Psoas muscle (tissue), 8 donors: ENCODE results near the gene MYO3B. TPM values are rescaled to one million over a fixed set of nuclear protein-coding genes. Genes with fewer than 3 reads are reported as not detected.
"Not testable (repeated sequence)": the region's sequence is repeated elsewhere in the genome, so short reads cannot be mapped to it uniquely, and the experiment has no call there.

Experiments
- ATAC-seq, 4 donors: fragments of 200-7000 bp; cut with Tn5 transposase; one replicate each; pipeline ENCODE4 v1.9.1; 2020; ENCODE audit warnings: moderate library complexity in 3 of 4, mild to moderate bottlenecking in 2 of 4
- DNase-seq, 2 donors: peaks; one replicate each; pipeline ENCODE4 v3.0.0-alpha.2; 2020
- H3K27ac ChIP-seq: fragments of 200-600 bp; one replicate; pipeline ENCODE4 v1.8.0; 2022
- H3K27me3 ChIP-seq, 3 donors: fragments of 200-600 bp in 1 of 3; one replicate each; pipeline versions ENCODE4 v1.6.1 to v1.8.0; 2013 to 2022; ENCODE audit warnings: low read length in 2 of 3, mild to moderate bottlenecking in 2 of 3, moderate library complexity in 1 of 3; ENCODE audit not compliant: insufficient read depth in 3 of 3
- H3K36me3 ChIP-seq, 2 donors: fragments of 200-600 bp in 1 of 2; one replicate each; pipeline versions ENCODE4 v1.6.1 to v1.8.0; 2013 to 2022; ENCODE audit warnings: low read depth in 1 of 2, mild to moderate bottlenecking in 1 of 2, moderate library complexity in 1 of 2; ENCODE audit not compliant: insufficient read depth in 1 of 2
- H3K4me1 ChIP-seq: fragments of 200-600 bp; one replicate; pipeline ENCODE4 v1.8.0; 2022
- H3K4me3 ChIP-seq: fragments of 200-600 bp; one replicate; pipeline ENCODE4 v1.8.0; 2022; ENCODE audit warnings: mild to moderate bottlenecking
- H3K9me3 ChIP-seq: fragments of 200-600 bp; one replicate; pipeline ENCODE4 v1.8.0; 2022
- CTCF ChIP-seq: fragments of 200-600 bp; IDR thresholded peaks from one replicate; pipeline ENCODE4 v1.8.0; 2022; ENCODE audit warnings: antibody characterized with exemption
- WGBS, 3 donors: extraction: QIAGEN DNeasy Blood & Tissue Kit; methylation state at CpG; one replicate each; pipeline versions ENCODE4 v1.1.6 to v1.1.7; 2013; 5-methylcytosine and 5-hydroxymethylcytosine counted together
- intact Hi-C, 2 donors: fragments of 100-400 bp; cut with DNase I; formaldehyde crosslinking; loops; one replicate each; pipeline versions ENCODE4 v1.11.0 to v1.14.2; 2022
- polyA plus RNA-seq, 3 donors: library from polyadenylated mRNA; stranded (reverse); fragments of 200-250 nt; gene quantifications; one replicate each; pipeline ENCODE4 v1.2.3, GENCODE V29; 2013
- total RNA-seq, 4 donors: library from RNA; stranded (reverse); fragmentation: NEBNext Ultra II Directional in 2 of 4; extraction: Animal tissue kit (Norgen Biotek cat#: 25700) in 2 of 4; gene quantifications; one replicate each; pipeline versions ENCODE4 v1.2.1 to v1.2.4, GENCODE V29; 2021 to 2023
- donor health status: healthy with polysubstance abuse.
- donor health status: DM: no; HTN: no; CAD: no; lungs with moderate emphysema.
- donor health status: Bipolar disorder and iron deficiency.
- donor health status: healthy.
- donor health status: DM: yes; HTN: yes; CAD: no.
- donor health status: DM: no; HTN: no; CAD: no.
- donor health status: DM: no; HTN: no; CAD: no.
- donor health status: DM: yes; HTN: yes; CAD: no.

MYO3B gene
- total and polyA plus RNA-seq, 7 donors = 0.04 to 0.32 TPM; not detected in 5

DNA sequence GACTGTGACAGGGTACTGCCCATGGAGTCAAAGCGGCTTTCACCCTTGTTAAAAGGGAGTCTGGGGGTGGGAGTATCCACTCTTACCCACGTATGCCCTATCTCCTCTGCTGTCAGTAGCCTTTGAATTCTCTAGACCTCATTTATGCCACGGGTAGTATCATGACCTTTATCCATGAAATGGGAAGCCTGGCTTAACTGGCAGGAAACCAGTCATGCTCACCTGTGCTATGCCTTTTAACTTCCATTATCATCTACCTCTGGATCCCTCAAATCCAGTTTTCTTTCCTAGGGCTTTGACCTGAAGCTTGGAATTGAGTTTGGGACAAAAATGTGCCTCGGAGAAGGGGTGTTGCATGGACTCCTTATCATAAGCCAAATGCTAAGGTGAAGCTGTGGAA lies 30.0 kb downstream of the MYO3B start:
- Histone ChIP-seq H3K27ac (no peak overlapping the region), H3K4me1 (no peaks in the 10 kb centered on the region), H3K27me3 (no peaks in the 10 kb centered on the region), H3K9me3 (peaks cover 7% of the 10 kb centered on the region), H3K36me3 (no peaks in the 10 kb centered on the region), H3K4me3 (no peak overlapping the region)
- DNase-seq (no peak), ATAC-seq (no peak)
- intact Hi-C loops = no loop called here
- TF ChIP-seq CTCF = no peak
- 79 to 95% (median 84%) methylated on average over 4 of the region's 4 CpGs for WGBS, 3 donors

DNA sequence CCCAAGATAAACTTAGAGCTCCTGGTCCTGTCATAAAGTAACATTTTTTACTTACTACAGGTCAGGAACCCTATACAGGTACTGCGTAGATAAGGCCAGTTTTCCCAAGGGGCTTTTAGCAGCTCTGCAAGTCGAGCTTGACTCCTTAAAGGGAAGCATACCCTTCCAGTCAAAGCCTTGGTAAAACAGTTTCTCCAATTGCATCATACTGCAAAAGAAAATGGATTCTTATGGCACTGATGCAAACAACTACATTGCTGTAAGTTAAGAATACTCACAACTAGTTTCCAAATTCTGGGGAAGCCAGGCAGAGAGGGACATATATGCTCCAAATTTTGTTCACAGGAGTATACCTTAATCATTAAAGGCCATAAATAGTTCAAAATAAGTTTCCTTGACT lies 31.0 kb downstream of the MYO3B start:
- no peak for ATAC-seq
- intact Hi-C loops = no loop called here

GRCh38 chr2:170212625-170213280 lies 34.8 kb downstream of the MYO3B start:
- no peak overlapping the region for H3K4me3 ChIP-seq
- WGBS, 3 donors = 39 to 52% (median 49%) methylated on average over 14 of the region's 14 CpGs
- intact Hi-C loops = no loop called here
- no peak overlapping the region for H3K27ac ChIP-seq
- H3K27me3 ChIP-seq = no peaks in the 10 kb centered on the region
- TF ChIP-seq CTCF = no peak
- DNase-seq (no peak), ATAC-seq (no peak)
- H3K4me1 ChIP-seq = no peaks in the 10 kb centered on the region
- peaks cover 7% of the 10 kb centered on the region for H3K9me3 ChIP-seq
- H3K36me3 ChIP-seq = no peaks in the 10 kb centered on the region

More for the DNA sequence above, 31.0 kb downstream of the MYO3B start:
- Histone ChIP-seq H3K27me3 (no peaks in the 10 kb centered on the region), H3K9me3 (peaks cover 7% of the 10 kb centered on the region), H3K4me1 (no peaks in the 10 kb centered on the region), H3K36me3 (no peaks in the 10 kb centered on the region), H3K27ac (no peak overlapping the region), H3K4me3 (no peak overlapping the region)
- no peak for DNase-seq
- no peak for TF ChIP-seq CTCF
- WGBS, 3 donors = 78 to 83% (median 79%) methylated on average over 2 of the region's 2 CpGs

DNA sequence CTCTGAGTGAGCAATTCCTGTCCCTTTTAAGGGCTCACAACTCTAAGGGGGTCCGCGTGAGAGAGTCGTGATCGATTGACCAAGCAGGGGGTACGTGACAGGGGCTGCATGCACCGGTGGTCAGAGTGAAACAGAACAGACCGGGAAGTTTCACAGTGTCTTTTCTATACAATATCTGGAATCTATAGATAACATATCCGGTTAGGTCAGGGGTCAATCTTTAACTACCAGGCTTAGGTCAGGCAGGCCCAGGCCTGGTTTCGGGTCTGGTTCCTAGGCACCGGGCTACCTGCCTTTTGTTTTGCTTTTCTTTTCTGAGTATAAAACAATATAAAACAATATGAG lies 35.3 kb downstream of the MYO3B start:
- H3K27ac ChIP-seq, H3K4me1 ChIP-seq, H3K4me3 ChIP-seq, H3K9me3 ChIP-seq, H3K27me3 ChIP-seq, intact Hi-C loops, ATAC-seq, DNase-seq, H3K36me3 ChIP-seq: not testable (repeated sequence)
- 54 to 58% (median 56%) methylated on average over 10 of the region's 10 CpGs for WGBS, 3 donors

DNA sequence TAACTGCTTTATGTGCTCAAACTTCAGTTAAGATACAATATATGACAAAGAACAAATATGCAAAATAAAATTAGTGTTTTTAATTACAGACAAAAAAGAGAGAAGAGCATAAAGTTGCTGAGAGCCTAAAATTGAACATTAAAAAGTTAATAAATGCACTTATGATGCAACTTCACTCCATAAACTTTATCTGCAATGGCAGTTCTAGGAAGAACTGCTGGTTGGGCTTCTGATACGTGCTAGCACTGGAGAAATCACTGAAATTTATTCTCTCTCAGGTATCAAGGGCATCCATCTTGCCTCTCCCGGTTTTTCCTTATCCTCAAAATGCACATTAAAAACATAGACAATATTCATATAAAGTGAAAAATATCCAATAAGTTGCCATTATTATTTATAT lies 35.7 kb downstream of the MYO3B start:
- intact Hi-C loops = no loop called here
- 57 to 63% (median 62%) methylated on average over 2 of the region's 2 CpGs for WGBS, 3 donors
- no peak overlapping the region for H3K4me3 ChIP-seq
- no peaks in the 10 kb centered on the region for H3K36me3 ChIP-seq
- no peak for DNase-seq
- H3K27me3 ChIP-seq = no peaks in the 10 kb centered on the region
- peaks cover 7% of the 10 kb centered on the region for H3K9me3 ChIP-seq
- no peaks in the 10 kb centered on the region for H3K4me1 ChIP-seq
- ATAC-seq = no peak
- H3K27ac ChIP-seq = no peak overlapping the region
- no peak for TF ChIP-seq CTCF
